Renal cortical epithelial cell (primary cell): ENCODE results near the gene SLC25A38. TPM values are rescaled to one million over a fixed set of nuclear protein-coding genes. Genes with fewer than 3 reads are reported as not detected.
"Not testable (repeated sequence)": the region's sequence is repeated elsewhere in the genome, so short reads cannot be mapped to it uniquely, and the experiment has no call there.

Source experiments
- DNase-seq: peaks from one replicate; pipeline ENCODE4 v3.0.0-alpha.2; 2011; ENCODE audit warnings: low read depth
- total RNA-seq: library from RNA; depleted of rRNA; stranded (reverse); fragments of >200 nt; gene quantifications from 2 replicates; pipeline ENCODE4 v1.2.3, GENCODE V29; 2014

Gene SLC25A38
- 19.7 and 20.1 TPM in 2 replicates for total RNA-seq

DNA sequence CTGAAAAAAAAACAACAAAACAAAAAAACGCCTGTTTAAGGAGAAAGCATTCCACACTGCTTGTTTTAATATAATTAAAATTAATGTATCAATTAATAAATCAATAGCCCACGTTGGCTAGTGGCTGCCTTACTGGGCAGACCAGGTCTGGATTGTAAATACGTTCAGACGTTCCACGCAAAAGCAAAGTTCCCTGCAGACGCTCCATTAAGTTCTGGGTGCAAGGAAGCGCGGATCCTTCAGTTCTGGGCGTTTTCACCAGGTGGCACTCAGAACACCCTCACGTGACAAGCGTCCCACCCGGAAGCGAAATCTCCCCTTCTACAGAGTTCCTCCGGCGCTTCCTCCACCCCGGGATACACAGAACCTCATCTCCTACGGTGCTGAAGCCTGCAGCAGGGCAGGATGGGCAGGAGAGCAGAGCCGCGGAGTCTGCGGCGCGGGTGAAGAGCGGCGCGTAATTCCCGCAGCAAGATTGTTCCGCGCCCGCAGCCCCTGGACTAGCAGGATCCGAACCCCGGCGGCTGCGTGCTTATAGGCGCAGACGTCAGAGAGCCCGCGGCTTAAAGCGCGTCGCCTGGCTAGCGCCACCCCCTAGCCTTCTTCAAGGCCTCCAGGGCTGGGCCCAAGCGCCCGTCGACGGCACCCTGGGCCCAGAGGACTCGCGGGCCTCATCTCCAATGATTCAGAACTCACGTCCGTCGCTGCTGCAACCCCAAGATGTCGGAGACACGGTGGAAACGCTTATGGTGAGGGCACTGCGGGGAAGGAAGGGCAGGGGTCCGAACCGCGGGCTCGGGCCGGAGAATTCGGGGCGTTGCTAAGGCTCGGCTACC lies at the start of gene SLC25A38:
TSS of gene SLC25A38 (plus strand) at position 326 of the 836 bp plus-strand sequence. CDS start at position 681, 355 bp downstream.
- DNase-seq = peak; percentile 75

DNA sequence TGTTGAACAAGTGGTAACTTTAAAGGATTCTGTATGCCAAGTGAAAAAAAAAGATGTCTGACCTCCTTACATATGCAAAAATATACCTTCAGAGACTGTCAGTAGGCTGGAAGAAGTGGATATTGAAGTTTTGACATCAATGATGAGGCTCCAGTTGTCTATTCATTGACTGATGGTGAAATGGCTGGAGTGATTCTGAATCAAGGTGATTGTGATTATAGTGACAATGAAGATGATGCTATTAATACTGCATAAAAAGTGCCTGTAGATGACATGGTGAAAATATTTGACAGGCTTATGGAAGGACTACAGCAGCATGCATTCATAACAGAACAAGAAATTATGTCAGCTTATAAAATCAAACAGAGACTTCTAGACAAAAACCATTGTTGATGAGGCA lies 49.6 kb upstream of the SLC25A38 start:
- DNase-seq = no peak

DNA sequence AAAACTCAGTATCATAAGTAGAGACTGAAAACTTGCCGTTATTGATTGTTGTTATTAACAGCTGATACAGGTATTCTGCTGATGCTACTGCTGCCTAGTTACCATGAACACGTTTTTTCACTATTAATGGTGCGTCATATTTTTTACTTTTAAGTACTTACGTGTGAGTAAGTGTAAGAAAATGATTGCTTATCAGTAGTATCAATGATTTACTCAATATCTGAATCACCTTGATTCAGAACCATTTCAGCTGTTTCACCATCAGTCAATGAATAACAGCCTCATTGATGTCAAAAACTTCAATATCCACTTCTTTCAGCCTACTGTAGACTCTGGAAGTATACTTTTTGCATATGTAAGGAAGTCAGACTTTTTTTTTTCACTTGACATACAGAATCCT lies 49.0 kb upstream of the SLC25A38 start:
- peak; percentile 42 for DNase-seq

DNA sequence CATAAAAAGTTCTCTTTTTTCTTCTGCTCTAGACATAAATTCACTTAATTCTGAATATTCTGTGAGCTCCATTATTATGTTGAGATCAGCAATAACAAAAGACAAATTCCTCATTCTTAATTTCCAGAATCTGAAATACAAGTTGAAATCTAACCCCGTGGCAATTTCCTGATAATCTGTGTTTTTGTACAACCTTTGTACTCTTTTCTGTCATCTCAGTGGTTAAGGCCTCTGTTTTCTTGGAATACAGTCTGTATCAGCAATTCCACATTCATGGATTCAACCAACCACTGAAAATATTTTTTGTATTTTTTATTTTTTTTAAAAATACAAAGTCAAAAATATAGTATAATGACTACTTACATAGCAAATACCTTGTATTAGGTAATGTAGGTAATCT lies 45.0 kb upstream of the SLC25A38 start:
- DNase-seq = no peak

DNA sequence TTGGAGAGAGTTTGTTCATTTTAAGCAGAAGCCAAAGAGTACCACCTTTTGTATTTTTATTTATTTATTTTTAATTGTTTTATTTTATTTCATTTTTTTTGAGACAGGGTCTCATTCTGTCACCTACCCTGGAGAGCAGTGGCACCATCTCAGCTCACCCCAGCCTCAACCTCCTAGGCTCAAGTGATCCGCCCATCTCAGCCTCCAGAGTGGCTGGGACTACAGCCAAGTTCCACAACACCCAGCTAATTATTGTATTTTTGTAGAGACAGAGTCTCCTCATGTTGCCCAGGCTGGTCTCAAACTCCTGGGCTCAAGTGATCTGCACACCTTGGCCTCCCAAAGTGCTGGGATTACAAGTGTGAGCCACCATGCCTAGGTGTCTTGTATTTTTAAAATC lies 44.1 kb upstream of the SLC25A38 start:
- no peak for DNase-seq

DNA sequence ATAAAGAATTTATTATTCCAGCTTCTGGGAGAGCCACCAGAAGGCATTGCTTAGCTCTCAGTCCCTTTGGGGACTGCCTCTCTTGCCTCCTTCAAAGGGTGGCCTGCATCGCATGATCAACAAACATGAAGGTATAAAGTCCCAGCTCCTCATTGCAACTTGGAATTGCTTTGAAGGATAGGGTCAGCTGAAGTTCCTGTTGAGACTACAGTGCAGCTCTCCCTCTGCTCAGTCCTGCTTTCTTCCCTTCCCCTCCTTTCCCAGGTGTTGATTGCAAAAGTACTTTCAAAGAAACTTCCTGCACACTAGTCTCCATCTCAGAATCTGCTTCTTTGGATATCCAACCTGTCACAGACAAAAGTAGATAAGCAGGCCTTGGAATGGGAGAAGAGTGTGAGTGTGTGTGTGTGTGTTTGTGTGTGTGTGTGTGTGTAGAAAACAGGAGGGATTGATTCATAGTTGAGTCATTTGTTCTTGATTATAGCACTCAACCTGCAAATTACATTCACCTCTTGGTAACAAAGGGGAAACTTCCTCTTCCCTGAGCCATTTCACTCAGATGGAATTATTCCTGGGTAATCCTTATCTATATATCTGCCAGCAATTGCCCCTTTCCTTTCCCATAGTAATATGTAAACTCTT lies 40.0 kb upstream of the SLC25A38 start:
- DNase-seq = peak; percentile 55

GRCh38 chr3:39343760-39344159 lies 39.4 kb upstream of the SLC25A38 start:
- DNase-seq = no peak

- no peak for DNase-seq
Observed at GRCh38 chr3:39344746-39345344, 38.3 kb upstream of the SLC25A38 start.

- DNase-seq = no peak
Observed at GRCh38 chr3:39346785-39347585, 36.2 kb upstream of the SLC25A38 start.

- DNase-seq = no peak
Observed at GRCh38 chr3:39347586-39347876, 35.6 kb upstream of the SLC25A38 start.

- no peak for DNase-seq
Observed at GRCh38 chr3:39349080-39349479, 34.1 kb upstream of the SLC25A38 start.

GRCh38 chr3:39350714-39351113 lies 32.5 kb upstream of the SLC25A38 start:
- no peak for DNase-seq

DNA sequence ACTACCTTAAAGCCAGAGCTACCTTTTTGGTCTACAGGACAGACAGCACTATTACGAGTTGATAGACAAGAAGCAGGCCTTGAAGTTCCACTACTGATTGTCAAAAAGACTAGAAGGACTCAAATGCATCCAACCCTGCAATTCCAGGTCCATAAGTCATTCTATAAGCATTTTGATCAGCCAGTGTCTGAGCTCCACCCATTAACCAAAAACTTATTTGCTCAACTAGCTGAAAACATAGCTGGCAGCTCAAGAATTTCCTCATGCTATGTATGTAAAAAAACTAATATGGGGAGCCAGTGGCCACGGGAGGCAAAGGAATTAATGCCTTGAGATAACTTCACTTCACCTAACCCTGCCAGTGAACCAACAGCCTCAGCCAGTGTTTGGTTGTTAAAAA lies 32.0 kb upstream of the SLC25A38 start:
- DNase-seq = not testable (repeated sequence)

- DNase-seq = not testable (repeated sequence)
Observed at GRCh38 chr3:39353168-39353927, 29.8 kb upstream of the SLC25A38 start.

- DNase-seq = no peak
Observed at GRCh38 chr3:39358333-39358732, 24.8 kb upstream of the SLC25A38 start.

DNA sequence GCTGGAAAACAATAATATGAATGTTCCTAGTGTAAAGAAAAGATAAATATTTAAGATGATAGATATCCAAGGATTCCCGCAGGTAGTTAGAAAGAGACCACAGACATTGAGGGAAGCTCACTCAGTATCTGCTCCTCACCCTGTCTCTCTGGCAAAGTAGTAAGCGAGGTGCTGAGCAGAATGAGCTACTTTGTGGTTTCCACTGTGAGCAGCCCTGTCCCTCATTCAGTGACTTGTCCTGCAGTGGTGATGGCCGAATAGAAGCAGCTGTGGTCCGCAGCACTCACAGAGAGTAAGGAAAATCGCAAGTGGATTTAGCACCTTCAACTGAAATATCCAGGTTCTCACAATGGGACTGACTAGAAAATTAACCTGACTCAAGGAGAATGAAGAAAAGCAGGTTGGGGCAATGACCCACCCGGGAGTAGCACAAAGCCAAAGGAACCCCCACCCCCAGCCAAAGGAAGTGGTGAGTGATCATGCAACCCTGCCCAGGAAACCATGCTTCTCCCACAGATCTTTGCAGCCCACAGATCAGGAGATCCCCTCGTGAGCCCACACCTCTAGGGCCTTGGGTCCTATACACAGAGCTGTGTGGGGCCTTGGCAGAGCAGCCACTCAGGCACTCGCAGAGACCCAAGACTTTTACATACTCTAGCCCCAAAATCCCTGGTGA lies 21.8 kb upstream of the SLC25A38 start:
- no peak for DNase-seq

- no peak for DNase-seq
Observed at GRCh38 chr3:39362192-39362591, 21.0 kb upstream of the SLC25A38 start.

DNA sequence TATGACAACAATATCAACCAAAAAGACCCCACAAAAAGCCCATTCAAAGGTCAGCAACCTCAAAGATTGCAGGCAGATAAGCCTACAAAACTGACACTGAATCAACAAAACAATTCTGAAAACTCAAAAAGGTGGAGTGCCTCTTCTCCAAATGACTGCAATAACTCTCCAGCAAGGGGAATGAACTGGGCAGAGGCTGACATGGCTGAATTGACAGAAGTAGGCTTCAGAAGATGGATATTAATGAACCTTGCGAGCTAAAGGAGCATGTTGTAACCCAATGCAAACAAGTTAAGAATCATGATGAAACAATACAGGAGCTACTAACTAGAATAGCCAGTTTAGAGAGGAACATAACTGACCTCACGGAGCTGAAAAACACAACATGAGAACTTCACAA lies 20.4 kb upstream of the SLC25A38 start:
- DNase-seq = no peak

- DNase-seq = not testable (repeated sequence)
Observed at GRCh38 chr3:39370450-39370849, 12.7 kb upstream of the SLC25A38 start.

GRCh38 chr3:39372833-39373232 lies 10.3 kb upstream of the SLC25A38 start:
- no peak for DNase-seq
